NB4 (cell line): ENCODE data around the gene GPBP1.
"Not testable (repeated sequence)": the region's sequence is repeated elsewhere in the genome, so short reads cannot be mapped to it uniquely, and the experiment has no call there.

ENCODE experiments used
- DNase-seq: peaks from one replicate; pipeline ENCODE4 v3.0.0; 2010; ENCODE audit warnings: low read depth
- H3K4me3 ChIP-seq: one replicate; pipeline ENCODE4 v1.5.1; 2011; ENCODE audit warnings: mild to moderate bottlenecking, low read depth, low read length, moderate library complexity
- CTCF ChIP-seq: IDR thresholded peaks from one replicate; pipeline ENCODE4 v1.5.1; 2012; ENCODE audit warnings: low read depth, low read length
- MAX ChIP-seq: IDR thresholded peaks from 2 replicates; pipeline ENCODE4 v1.6.1; 2011; ENCODE audit warnings: low read depth, low read length
- MYC ChIP-seq: IDR thresholded peaks from 2 replicates; pipeline ENCODE4 v1.6.1; 2011; ENCODE audit warnings: low read depth, low read length
- POLR2A ChIP-seq: IDR thresholded peaks from 2 replicates; pipeline ENCODE4 v1.6.1; 2011; ENCODE audit warnings: mild to moderate bottlenecking; ENCODE audit not compliant: insufficient read length; ENCODE audit errors: extremely low read depth

GPBP1 gene

GRCh38 chr5:57302643-57303042, 128.8 kb downstream of the GPBP1 start:
- no peak for TF ChIP-seq MYC
- no peak for TF ChIP-seq POLR2A
- no peak for TF ChIP-seq MAX
- no peak for TF ChIP-seq CTCF
- no peak overlapping the region for H3K4me3 ChIP-seq
- DNase-seq: no peak

- H3K4me3 ChIP-seq: no peak overlapping the region
- TF ChIP-seq MYC: no peak
- TF ChIP-seq CTCF: no peak
- no peak for TF ChIP-seq MAX
- no peak for TF ChIP-seq POLR2A
- DNase-seq: no peak
These were observed 130.1 kb downstream of the GPBP1 start for GRCh38 chr5:57303985-57304384.

GRCh38 chr5:57304931-57305330, 131.1 kb downstream of the GPBP1 start:
- H3K4me3 ChIP-seq: no peak overlapping the region
- DNase-seq: no peak
- TF ChIP-seq MAX (no peak), CTCF (no peak), POLR2A (no peak), MYC (no peak)

- TF ChIP-seq POLR2A (no peak), MYC (no peak)
- no peak overlapping the region for H3K4me3 ChIP-seq
- no peak for DNase-seq
These were observed 132.5 kb downstream of the GPBP1 start for GRCh38 chr5:57306359-57306758.

- TF ChIP-seq POLR2A (no peak), MYC (no peak)
- no peak overlapping the region for H3K4me3 ChIP-seq
- DNase-seq: no peak
These were observed 133.7 kb downstream of the GPBP1 start for GRCh38 chr5:57307516-57307915.

- H3K4me3 ChIP-seq, DNase-seq: not testable (repeated sequence)
These were observed 135.2 kb downstream of the GPBP1 start for GRCh38 chr5:57309022-57309421.

GRCh38 chr5:57311251-57311650, 137.4 kb downstream of the GPBP1 start:
- H3K4me3 ChIP-seq: no peak overlapping the region
- no peak for DNase-seq
- TF ChIP-seq MAX: no peak
- TF ChIP-seq CTCF: no peak
- TF ChIP-seq MYC: no peak
- TF ChIP-seq POLR2A: no peak
